Panc1 (cell line): ENCODE results near the gene FAM117A. TPM values are rescaled to one million over a fixed set of nuclear protein-coding genes. Genes with fewer than 3 reads are reported as not detected.

Source experiments
- ATAC-seq: fragments of 200-7000 bp; cut with Tn5 transposase; 2 replicates; pipeline ENCODE4 v1.9.1; 2020; ENCODE audit warnings: mild to moderate bottlenecking, moderate library complexity
- BruUV-seq: library from RNA; stranded (reverse); fragments of 400-500 nt; replicated peaks from 2 replicates; lab custom pipeline; 2021; lab: Mats Ljungman, UMichigan
- CTCF ChIA-PET: fragments of 300-600 bp; sonication (Branson Sonifier 250); formaldehyde crosslinking; loops from one replicate; lab custom pipeline; 2022; ENCODE audit warnings: antibody characterized with exemption; lab: Charles Lee
- POLR2A ChIA-PET: fragments of 300-600 bp; sonication (Branson Sonifier 250); formaldehyde crosslinking; loops from one replicate; lab custom pipeline; 2022; ENCODE audit warnings: antibody characterized with exemption; lab: Charles Lee
- DNase-seq: peaks from one replicate; pipeline ENCODE4 v3.0.0-alpha.2; 2010; ENCODE audit warnings: low read depth, low spot score
- H3K27ac ChIP-seq: 2 replicates; pipeline ENCODE4 v1.5.1; 2011; ENCODE audit warnings: mild to moderate bottlenecking, low read length, inconsistent platforms
- H3K27me3 ChIP-seq: fragments of 200-500 bp; sonication (Bioruptor generic); 2 replicates; pipeline ENCODE4 v1.6.0; 2014; ENCODE audit warnings: low read length, inconsistent platforms; ENCODE audit not compliant: control insufficient read depth, insufficient read depth
- H3K36me3 ChIP-seq: fragments of 200-500 bp; sonication (Bioruptor generic); 2 replicates; pipeline ENCODE4 v1.5.1; 2014; ENCODE audit warnings: inconsistent platforms, mild to moderate bottlenecking, low read length, moderate library complexity; ENCODE audit not compliant: control insufficient read depth, insufficient read depth
- H3K4me1 ChIP-seq: 2 replicates; pipeline ENCODE4 v1.5.1; 2011; ENCODE audit warnings: inconsistent platforms, mild to moderate bottlenecking, low read length, moderate library complexity; ENCODE audit not compliant: control insufficient read depth, insufficient read depth
- H3K4me3 ChIP-seq, 2 experiments: 2 replicates each; pipeline ENCODE4 v1.5.1; 2011 to 2012; ENCODE audit warnings: low read depth in 2 of 2, low read length in 2 of 2, mild to moderate bottlenecking in 2 of 2, inconsistent platforms in 1 of 2, moderate library complexity in 1 of 2
- H3K9me3 ChIP-seq: fragments of 200-500 bp; sonication (Bioruptor generic); 2 replicates; pipeline ENCODE4 v1.5.1; 2014; ENCODE audit warnings: low read depth, mild to moderate bottlenecking, inconsistent platforms, low read length, moderate library complexity; ENCODE audit not compliant: control insufficient read depth, insufficient read depth
- CTCF ChIP-seq: fragments of 450-650 bp; IDR thresholded peaks from 2 replicates; pipeline ENCODE4 v1.5.1; 2017; ENCODE audit warnings: mild to moderate bottlenecking
- POLR2AphosphoS5 ChIP-seq: IDR thresholded peaks from 2 replicates; pipeline ENCODE4 v1.6.1; 2012; ENCODE audit warnings: mild to moderate bottlenecking, low read depth, low read length, moderate library complexity
- REST ChIP-seq, 2 experiments: IDR thresholded peaks; 2 replicates each; pipeline ENCODE4 v1.6.1; 2011 to 2012; ENCODE audit warnings: low read depth in 2 of 2, control low read depth in 1 of 2, low read length in 1 of 2, mild to moderate bottlenecking in 1 of 2, moderate library complexity in 1 of 2; ENCODE audit not compliant: insufficient read depth in 1 of 2
- SIN3A ChIP-seq: IDR thresholded peaks from 2 replicates; pipeline ENCODE4 v1.6.1; 2012; ENCODE audit warnings: low read depth, mild to moderate bottlenecking, low read length, moderate library complexity, borderline replicate concordance; ENCODE audit not compliant: insufficient read depth
- TCF7L2 ChIP-seq: IDR thresholded peaks from 2 replicates; pipeline ENCODE4 v1.6.1; 2011; ENCODE audit warnings: mild to moderate bottlenecking, low read depth, low read length, inconsistent platforms
- in situ Hi-C: cut with HindIII; loops from 2 replicates; pipeline ENCODE4 v1.10.0; 2016; ENCODE audit warnings: low sequenced_read_pairs, low pct_unique_long_range_greater_than_20kb
- intact Hi-C: fragments of 100-400 bp; cut with micrococcal nuclease; formaldehyde crosslinking; loops from one replicate; pipeline ENCODE4 v1.10.0; 2022; ENCODE audit not compliant: unreplicated experiment
- total RNA-seq: library from RNA; stranded (reverse); gene quantifications from one replicate; pipeline ENCODE4 v1.2.1, GENCODE V29; 2021; ENCODE audit not compliant: unreplicated experiment

The FAM117A gene
- total RNA-seq, 1 experiment from 2014 or later: 8.0 TPM

DNA sequence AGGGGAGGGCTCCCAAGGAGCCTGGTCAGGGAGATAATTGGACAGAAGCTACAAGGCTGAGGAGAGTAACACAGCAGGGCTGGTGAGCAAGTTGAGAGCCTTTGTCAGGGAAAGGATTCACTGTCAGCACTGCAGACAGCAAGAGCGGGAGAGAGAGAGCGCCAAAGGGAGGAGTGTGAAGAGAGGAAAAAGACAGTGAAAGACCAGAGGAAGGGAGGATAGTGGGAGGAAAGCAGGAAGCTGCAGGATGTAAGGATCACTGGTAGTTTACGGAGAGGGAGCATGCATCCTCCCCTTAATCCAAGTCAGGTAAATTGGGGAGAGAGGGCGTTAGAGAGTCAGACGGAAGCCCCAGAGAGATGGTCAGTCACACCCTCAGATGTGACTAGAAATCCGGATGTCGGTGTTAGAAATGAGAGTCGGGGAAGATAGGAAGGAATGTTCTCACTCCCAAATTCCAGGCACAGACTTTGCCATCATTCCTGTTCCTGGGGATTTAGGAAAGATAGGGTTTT is 72.2 kb downstream of the FAM117A start:
- CTCF ChIA-PET: interaction anchor here (1.0 kb wide), 1 partner anchor 121 kb away, joined by 5 read pairs; no protein-coding TSS in a partner anchor
- no TSS peak for BruUV-seq
- Histone ChIP-seq H3K27ac (no peak overlapping the region), H3K9me3 (no peaks in the 10 kb centered on the region), H3K4me3 (no peak overlapping the region), H3K27me3 (no peaks in the 10 kb centered on the region), H3K36me3 (no peaks in the 10 kb centered on the region), H3K4me1 (peaks cover 7% of the 10 kb centered on the region)
- in situ Hi-C loops: no loop called here
- ATAC-seq (no peak), DNase-seq (no peak)
- TF ChIP-seq TCF7L2 (no peak), REST (IDR thresholded peaks at IDR 0.05; ENCODE audit: insufficient read depth in 1 of 2, low read depth in 2 of 2, low read length in 1 of 2) (no peak), POLR2AphosphoS5 (no peak), SIN3A (no peak), CTCF (no peak)
- intact Hi-C loops: no loop called here
- POLR2A ChIA-PET: no interaction called here

DNA sequence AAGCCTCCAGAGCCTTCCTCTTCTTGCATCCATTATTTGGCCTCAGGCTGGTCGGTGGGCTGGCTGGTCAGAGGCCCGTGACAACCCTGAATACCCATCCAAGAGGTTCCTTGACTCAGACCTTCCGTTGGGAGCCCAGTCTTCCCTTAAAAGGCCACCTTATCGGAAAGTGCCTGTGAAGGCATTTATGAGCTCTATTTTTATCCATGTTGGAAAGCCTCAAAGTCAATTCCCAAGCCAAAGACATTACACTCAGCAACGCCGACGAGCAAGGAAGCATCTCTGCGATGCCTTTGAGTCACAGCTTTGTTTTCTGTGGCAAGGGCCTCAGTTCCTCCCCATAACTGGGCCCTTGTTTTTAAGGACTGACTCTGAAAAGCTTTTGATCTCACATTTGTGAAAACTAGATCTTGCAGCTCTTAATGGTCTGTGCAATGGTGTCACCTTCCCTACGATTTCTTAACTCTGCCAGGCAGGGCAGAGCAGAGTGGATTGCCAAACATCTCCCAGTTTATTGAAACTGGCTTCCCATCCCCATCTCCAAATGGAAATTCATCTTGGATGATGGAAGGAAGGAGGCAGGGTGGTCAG is 72.8 kb downstream of the FAM117A start:
- in situ Hi-C loops: no loop called here
- no peak for TF ChIP-seq CTCF
- no peak for TF ChIP-seq POLR2AphosphoS5
- no peak for TF ChIP-seq SIN3A
- no peak for TF ChIP-seq TCF7L2
- Histone ChIP-seq H3K36me3 (no peaks in the 10 kb centered on the region), H3K4me3 (no peak overlapping the region), H3K27ac (no peak overlapping the region), H3K4me1 (peaks cover 7% of the 10 kb centered on the region), H3K27me3 (no peaks in the 10 kb centered on the region), H3K9me3 (no peaks in the 10 kb centered on the region)
- intact Hi-C loops: no loop called here
- no TSS peak for BruUV-seq
- ChIA-PET POLR2A (no interaction called here), CTCF (interaction anchor here (1.0 kb wide), 1 partner anchor 120 kb away, joined by 5 read pairs; no protein-coding TSS in a partner anchor)
- ATAC-seq (no peak), DNase-seq (no peak)
